B cell (primary cell): ENCODE data around the gene ABHD5. TPM values are rescaled to one million over a fixed set of nuclear protein-coding genes. Genes with fewer than 3 reads are reported as not detected.

Source experiments
- ATAC-seq: fragments of 200-7000 bp; cut with Tn5 transposase; one replicate; pipeline ENCODE4 v1.10.0; 2021; ENCODE audit warnings: low read depth, mild to moderate bottlenecking, moderate number of reproducible peaks, moderate library complexity
- CTCF ChIA-PET: fragments of 350-600 bp; sonication (Branson Sonifier 250); formaldehyde crosslinking; loops from one replicate; lab custom pipeline; 2021; ENCODE audit warnings: antibody characterized with exemption, inconsistent platforms; lab: Charles Lee
- POLR2A ChIA-PET: fragments of 350-600 bp; sonication (Branson Sonifier 250); formaldehyde crosslinking; loops from one replicate; lab custom pipeline; 2021; ENCODE audit warnings: antibody characterized with exemption; lab: Charles Lee
- DNase-seq: peaks from one replicate; pipeline ENCODE4 v3.0.0; 2013
- H2AFZ ChIP-seq: 2 replicates; pipeline ENCODE4 v1.6.1; 2012; ENCODE audit warnings: mild to moderate bottlenecking, low read depth, low read length; ENCODE audit not compliant: insufficient read depth, poor library complexity, severe bottlenecking
- H3K27ac ChIP-seq, 2 donors: 1 replicate in 1 of 2; 2 replicates in 1 of 2; pipeline ENCODE4 v1.5.1; 2012 to 2013; ENCODE audit warnings: low read length in 2 of 2, mild to moderate bottlenecking in 2 of 2, moderate library complexity in 1 of 2
- H3K27me3 ChIP-seq, 4 experiments: fragments of 200-600 bp in 1 of 4; sonication (generic) in 1 of 4; replicated peaks in 1 of 4; 1 replicate in 2 of 4; 2 replicates in 2 of 4; pipeline versions ENCODE4 v1.6.1 to v1.7.0; 2013 to 2016; ENCODE audit warnings: low read length in 3 of 4, mild to moderate bottlenecking in 2 of 4, mixed read lengths in 1 of 4, moderate library complexity in 1 of 4; ENCODE audit not compliant: insufficient read depth in 4 of 4, control insufficient read depth in 3 of 4; ENCODE audit errors: control extremely low read depth in 1 of 4
- H3K36me3 ChIP-seq, 2 experiments: replicated peaks in 1 of 2; 1 replicate in 1 of 2; 2 replicates in 1 of 2; pipeline versions ENCODE4 v1.6.1 to v1.7.1; 2013; ENCODE audit warnings: low read length in 1 of 2; ENCODE audit not compliant: insufficient read depth in 2 of 2, control insufficient read depth in 1 of 2; ENCODE audit errors: control extremely low read depth in 1 of 2, extremely low read depth in 1 of 2
- H3K4me1 ChIP-seq, 2 donors: fragments of 200-600 bp in 1 of 2; sonication (generic) in 1 of 2; 1 replicate in 1 of 2; 2 replicates in 1 of 2; pipeline versions ENCODE4 v1.5.1 to v1.6.1; 2013 to 2017; ENCODE audit warnings: low read length in 2 of 2; ENCODE audit not compliant: control insufficient read depth in 2 of 2, insufficient read depth in 2 of 2
- H3K4me2 ChIP-seq: replicated peaks from 2 replicates; pipeline ENCODE3; 2012; ENCODE audit warnings: mild to moderate bottlenecking, low read depth, low read length; ENCODE audit not compliant: poor library complexity, severe bottlenecking
- H3K4me3 ChIP-seq, 5 experiments: fragments of 200-600 bp in 1 of 5; sonication (generic) in 1 of 5; 1 replicate in 3 of 5; 2 replicates in 2 of 5; pipeline versions ENCODE4 v1.5.1 to v1.7.0; 2011 to 2016; ENCODE audit warnings: low read length in 4 of 5, mild to moderate bottlenecking in 4 of 5, low read depth in 2 of 5, control low read depth in 1 of 5, moderate library complexity in 1 of 5; ENCODE audit not compliant: insufficient read depth in 1 of 5; ENCODE audit errors: control extremely low read depth in 1 of 5, extremely low read depth in 1 of 5
- H3K79me2 ChIP-seq: fragments of 200-600 bp; sonication (generic); one replicate; pipeline ENCODE4 v1.6.0; 2016; ENCODE audit warnings: low read length; ENCODE audit not compliant: control insufficient read depth, insufficient read depth
- H3K9ac ChIP-seq: fragments of 200-600 bp; sonication (generic); 2 replicates; pipeline ENCODE4 v1.6.1; 2017; ENCODE audit warnings: mild to moderate bottlenecking, low read length, moderate library complexity
- H3K9me3 ChIP-seq, 3 donors: one replicate each; pipeline versions ENCODE4 v1.6.1 to v1.7.1; 2013; ENCODE audit warnings: low read length in 2 of 3; ENCODE audit not compliant: control insufficient read depth in 2 of 3, insufficient read depth in 1 of 3; ENCODE audit errors: control extremely low read depth in 1 of 3
- H4K20me1 ChIP-seq: 2 replicates; pipeline ENCODE4 v1.6.0; 2012; ENCODE audit warnings: mild to moderate bottlenecking, low read length; ENCODE audit not compliant: insufficient read depth, control insufficient read depth, poor library complexity, severe bottlenecking
- H3K27ac Mint-ChIP-seq: one replicate; pipeline ENCODE4 v1.8.0; 2021; ENCODE audit warnings: mixed read lengths
- H3K27me3 Mint-ChIP-seq: one replicate; pipeline ENCODE4 v1.8.0; 2021; ENCODE audit warnings: mixed read lengths
- H3K4me1 Mint-ChIP-seq: one replicate; pipeline ENCODE4 v1.8.0; 2021; ENCODE audit warnings: mixed read lengths
- H3K4me3 Mint-ChIP-seq: one replicate; pipeline ENCODE4 v1.8.0; 2021; ENCODE audit warnings: mixed read lengths
- H3K9me3 Mint-ChIP-seq: one replicate; pipeline ENCODE4 v1.8.0; 2022; ENCODE audit warnings: mixed read lengths; ENCODE audit not compliant: insufficient read depth
- CTCF ChIP-seq: fragments of 200-600 bp; IDR thresholded peaks from one replicate; pipeline ENCODE4 v1.8.0; 2022; ENCODE audit warnings: antibody characterized with exemption, mild to moderate bottlenecking
- EZH2 ChIP-seq: IDR thresholded peaks from 2 replicates; pipeline ENCODE4 v1.6.1; 2012; ENCODE audit warnings: borderline replicate concordance, low read depth, mild to moderate bottlenecking, moderate library complexity, low read length; ENCODE audit not compliant: insufficient read depth, poor library complexity, severe bottlenecking
- WGBS: methylation state at CpG from one replicate; pipeline ENCODE4 v1.1.5; 2013; ENCODE audit warnings: missing lambda C conversion rate; ENCODE audit not compliant: insufficient coverage; 5-methylcytosine and 5-hydroxymethylcytosine counted together
- intact Hi-C: fragments of 100-400 bp; cut with micrococcal nuclease; formaldehyde crosslinking; loops from one replicate; pipeline ENCODE4 v1.10.0; 2022
- polyA plus RNA-seq: library from polyadenylated mRNA; depleted of rRNA; stranded (reverse); fragments of >200 nt; gene quantifications from 2 replicates; pipeline ENCODE4 v1.2.3, GENCODE V29; 2012
- total RNA-seq, 2 donors: library from RNA; stranded (reverse); fragments of 120-200 nt in 1 of 2; gene quantifications; 1 replicate in 1 of 2; 2 replicates in 1 of 2; pipeline versions ENCODE4 v1.2.3 to v1.2.4, GENCODE V29; 2013 to 2022

Gene ABHD5
- total and polyA plus RNA-seq, 2 donors (not counting 1 experiment from before 2014, with no cell fraction given), result 4.7 to 12.1 TPM

- Histone ChIP-seq H2AFZ (no peak overlapping the region), H3K36me3 (no peaks in the 10 kb centered on the region), H3K9ac (no peak overlapping the region), H3K9me3 (no peaks in the 10 kb centered on the region), H3K4me2 (no peak overlapping the region), H3K27ac (no peak overlapping the region), H3K4me3 (no peak overlapping the region), H4K20me1 (no peaks in the 10 kb centered on the region), H3K79me2 (no peaks in the 10 kb centered on the region), H3K4me1 (no peaks in the 10 kb centered on the region), H3K27me3 (peaks cover 0 to 3% (median 0%) of the 10 kb centered on the region in 4 experiments)
- no CpG with 5 or more reads among the region's 4 CpGs for WGBS
- ATAC-seq (no peak), DNase-seq (no peak)
- Mint-ChIP-seq H3K9me3 (no peaks in the 10 kb centered on the region), H3K4me1 (no peaks in the 10 kb centered on the region), H3K4me3 (no peak overlapping the region), H3K27ac (no peak overlapping the region), H3K27me3 (peaks cover 11% of the 10 kb centered on the region)
- no peak for TF ChIP-seq EZH2
- no peak for TF ChIP-seq CTCF
- intact Hi-C loops, result no loop called here
- ChIA-PET CTCF (no interaction called here), POLR2A (no interaction called here)
These were observed 49.2 kb upstream of the ABHD5 start for GRCh38 chr3:43641306-43642114.

- no peaks in the 10 kb centered on the region for H3K4me1 ChIP-seq
- H3K9me3 ChIP-seq, result no peaks in the 10 kb centered on the region
- DNase-seq (no peak), ATAC-seq (no peak)
- Mint-ChIP-seq H3K27ac (no peak overlapping the region), H3K4me1 (no peaks in the 10 kb centered on the region), H3K4me3 (no peak overlapping the region), H3K9me3 (no peaks in the 10 kb centered on the region), H3K27me3 (peaks cover 11% of the 10 kb centered on the region)
- H4K20me1 ChIP-seq, result no peaks in the 10 kb centered on the region
- H3K27ac ChIP-seq, result no peak overlapping the region
- H3K36me3 ChIP-seq, result no peaks in the 10 kb centered on the region
- no peaks in the 10 kb centered on the region for H3K79me2 ChIP-seq
- no peak overlapping the region for H3K4me2 ChIP-seq
- H3K9ac ChIP-seq, result no peak overlapping the region
- intact Hi-C loops, result no loop called here
- WGBS, result 100% methylated on average over 2 of the region's 2 CpGs
- no peak for TF ChIP-seq CTCF
- no peak for TF ChIP-seq EZH2
- CTCF ChIA-PET, result no interaction called here
- H3K27me3 ChIP-seq, result peaks cover 0 to 3% (median 1%) of the 10 kb centered on the region in 4 experiments
- no peak overlapping the region for H2AFZ ChIP-seq
- no peak overlapping the region for H3K4me3 ChIP-seq
- POLR2A ChIA-PET, result no interaction called here
These were observed 46.3 kb upstream of the ABHD5 start for GRCh38 chr3:43644443-43644842.
